ENCODE data around the gene OSTN. TPM values are rescaled to one million over a fixed set of nuclear protein-coding genes. Genes with fewer than 3 reads are reported as not detected.

OSTN gene
- total and polyA plus RNA-seq, 2 of the 13 experiments (the other 11 are each of a cell fraction or from before 2014, with no cell fraction given), result not detected

- TF ChIP-seq HINFP (CRISPR knock-in tag; IDR thresholded peaks at IDR 0.05; ENCODE audit: low read depth) (no peak), GTF3A (CRISPR knock-in tag; conservative IDR thresholded peaks at IDR 0.05) (no peak), SNAPC2 (CRISPR knock-in tag; IDR thresholded peaks at IDR 0.05) (no peak), ZNF644 (CRISPR knock-in tag; IDR thresholded peaks at IDR 0.05; ENCODE audit: low read depth) (no peak), KLF12 (CRISPR knock-in tag; IDR thresholded peaks at IDR 0.05; ENCODE audit: borderline replicate concordance) (no peak), SALL1 (CRISPR knock-in tag; IDR thresholded peaks at IDR 0.05) (no peak), FOXJ3 (CRISPR knock-in tag; IDR thresholded peaks at IDR 0.05; ENCODE audit: borderline replicate concordance) (no peak), ZNF678 (CRISPR knock-in tag; IDR thresholded peaks at IDR 0.05) (no peak), ZEB1 (IDR thresholded peaks at IDR 0.05; ENCODE audit: insufficient replicate concordance, low read depth) (no peak), PAF1 (CRISPR knock-in tag; IDR thresholded peaks at IDR 0.05) (no peak), SOX13 (IDR thresholded peaks at IDR 0.05) (no peak), SOX13 (CRISPR knock-in tag; conservative IDR thresholded peaks at IDR 0.05 in 1 of 2, IDR thresholded peaks at IDR 0.05 in 1 of 2) (peak in 1 of 2 experiments; percentile 65; a peak in 2 of 4 replicates), MATR3 (CRISPR knock-in tag; IDR thresholded peaks at IDR 0.05) (no peak), HNF4G (IDR thresholded peaks at IDR 0.05; ENCODE audit: borderline replicate concordance, low read depth, low read length) (no peak), HNF4G (CRISPR knock-in tag; IDR thresholded peaks at IDR 0.05; ENCODE audit: borderline replicate concordance, low read depth) (no peak), FOXO1 (CRISPR knock-in tag; IDR thresholded peaks at IDR 0.05) (no peak), DNMT3B (CRISPR knock-in tag; conservative IDR thresholded peaks at IDR 0.05) (no peak), ZNF331 (CRISPR knock-in tag; IDR thresholded peaks at IDR 0.05) (peak; percentile 28; the same call in 1 of the 2 replicates), HOXA3 (CRISPR knock-in tag; IDR thresholded peaks at IDR 0.05) (no peak), NFRKB (IDR thresholded peaks at IDR 0.05) (no peak), SYNCRIP (IDR thresholded peaks at IDR 0.05; ENCODE audit: insufficient read depth, low read depth, low read length) (no peak), ZNF3 (CRISPR knock-in tag; IDR thresholded peaks at IDR 0.05) (no peak), KLF15 (CRISPR knock-in tag; IDR thresholded peaks at IDR 0.05; ENCODE audit: borderline replicate concordance) (no peak), SRSF9 (IDR thresholded peaks at IDR 0.05; ENCODE audit: borderline replicate concordance, insufficient read depth, low read depth, low read length, poor library complexity, severe bottlenecking) (no peak), GATA4 (IDR thresholded peaks at IDR 0.05; ENCODE audit: borderline replicate concordance, low read depth) (no peak), GZF1 (CRISPR knock-in tag; IDR thresholded peaks at IDR 0.05) (no peak), HOXA7 (CRISPR knock-in tag; IDR thresholded peaks at IDR 0.05) (no peak)
- TF ChIP-seq, protein P1, sequence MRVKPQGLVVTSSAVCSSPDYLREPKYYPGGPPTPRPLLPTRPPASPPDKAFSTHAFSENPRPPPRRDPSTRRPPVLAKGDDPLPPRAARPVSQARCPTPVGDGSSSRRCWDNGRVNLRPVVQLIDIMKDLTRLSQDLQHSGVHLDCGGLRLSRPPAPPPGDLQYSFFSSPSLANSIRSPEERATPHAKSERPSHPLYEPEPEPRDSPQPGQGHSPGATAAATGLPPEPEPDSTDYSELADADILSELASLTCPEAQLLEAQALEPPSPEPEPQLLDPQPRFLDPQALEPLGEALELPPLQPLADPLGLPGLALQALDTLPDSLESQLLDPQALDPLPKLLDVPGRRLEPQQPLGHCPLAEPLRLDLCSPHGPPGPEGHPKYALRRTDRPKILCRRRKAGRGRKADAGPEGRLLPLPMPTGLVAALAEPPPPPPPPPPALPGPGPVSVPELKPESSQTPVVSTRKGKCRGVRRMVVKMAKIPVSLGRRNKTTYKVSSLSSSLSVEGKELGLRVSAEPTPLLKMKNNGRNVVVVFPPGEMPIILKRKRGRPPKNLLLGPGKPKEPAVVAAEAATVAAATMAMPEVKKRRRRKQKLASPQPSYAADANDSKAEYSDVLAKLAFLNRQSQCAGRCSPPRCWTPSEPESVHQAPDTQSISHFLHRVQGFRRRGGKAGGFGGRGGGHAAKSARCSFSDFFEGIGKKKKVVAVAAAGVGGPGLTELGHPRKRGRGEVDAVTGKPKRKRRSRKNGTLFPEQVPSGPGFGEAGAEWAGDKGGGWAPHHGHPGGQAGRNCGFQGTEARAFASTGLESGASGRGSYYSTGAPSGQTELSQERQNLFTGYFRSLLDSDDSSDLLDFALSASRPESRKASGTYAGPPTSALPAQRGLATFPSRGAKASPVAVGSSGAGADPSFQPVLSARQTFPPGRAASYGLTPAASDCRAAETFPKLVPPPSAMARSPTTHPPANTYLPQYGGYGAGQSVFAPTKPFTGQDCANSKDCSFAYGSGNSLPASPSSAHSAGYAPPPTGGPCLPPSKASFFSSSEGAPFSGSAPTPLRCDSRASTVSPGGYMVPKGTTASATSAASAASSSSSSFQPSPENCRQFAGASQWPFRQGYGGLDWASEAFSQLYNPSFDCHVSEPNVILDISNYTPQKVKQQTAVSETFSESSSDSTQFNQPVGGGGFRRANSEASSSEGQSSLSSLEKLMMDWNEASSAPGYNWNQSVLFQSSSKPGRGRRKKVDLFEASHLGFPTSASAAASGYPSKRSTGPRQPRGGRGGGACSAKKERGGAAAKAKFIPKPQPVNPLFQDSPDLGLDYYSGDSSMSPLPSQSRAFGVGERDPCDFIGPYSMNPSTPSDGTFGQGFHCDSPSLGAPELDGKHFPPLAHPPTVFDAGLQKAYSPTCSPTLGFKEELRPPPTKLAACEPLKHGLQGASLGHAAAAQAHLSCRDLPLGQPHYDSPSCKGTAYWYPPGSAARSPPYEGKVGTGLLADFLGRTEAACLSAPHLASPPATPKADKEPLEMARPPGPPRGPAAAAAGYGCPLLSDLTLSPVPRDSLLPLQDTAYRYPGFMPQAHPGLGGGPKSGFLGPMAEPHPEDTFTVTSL (CRISPR knock-in tag; IDR thresholded peaks at IDR 0.05; ENCODE audit: borderline replicate concordance), result 0 out of 2 replicates have a peak, but pooled peaks have one; percentile 21
These were observed 40.8 kb upstream of the OSTN start (continued) for GRCh38 chr3:191158247-191158646.

Data from HepG2 (cell line).